Hematopoietic multipotent progenitor cell treated with erythropoietin and hydrocortisone succinate and interleukin-3 and kit ligand, for 6 days (in vitro differentiated cells): Measurements from ENCODE around the gene TREML4.

ENCODE experiments used
- DNase-seq: peaks from one replicate; pipeline ENCODE4 v3.0.0-alpha.2; 2015

Gene TREML4

GRCh38 chr6:41288030-41288753 lies 60.0 kb downstream of the TREML4 start:
- DNase-seq, result no peak
